HG02642 (cell line): ENCODE data around the gene XRCC4.
"Not testable (repeated sequence)": the region's sequence is repeated elsewhere in the genome, so short reads cannot be mapped to it uniquely, and the experiment has no call there.

Source experiments
- ATAC-seq: cut with Tn5 transposase; IDR thresholded peaks from one replicate; pipeline ENCODE4 v1.9.1; 2021; ENCODE audit warnings: mild to moderate bottlenecking; ENCODE audit not compliant: unreplicated experiment, poor library complexity

Gene XRCC4

GRCh38 chr5:83323557-83324180 lies 246.3 kb downstream of the XRCC4 start:
- no peak for ATAC-seq

DNA sequence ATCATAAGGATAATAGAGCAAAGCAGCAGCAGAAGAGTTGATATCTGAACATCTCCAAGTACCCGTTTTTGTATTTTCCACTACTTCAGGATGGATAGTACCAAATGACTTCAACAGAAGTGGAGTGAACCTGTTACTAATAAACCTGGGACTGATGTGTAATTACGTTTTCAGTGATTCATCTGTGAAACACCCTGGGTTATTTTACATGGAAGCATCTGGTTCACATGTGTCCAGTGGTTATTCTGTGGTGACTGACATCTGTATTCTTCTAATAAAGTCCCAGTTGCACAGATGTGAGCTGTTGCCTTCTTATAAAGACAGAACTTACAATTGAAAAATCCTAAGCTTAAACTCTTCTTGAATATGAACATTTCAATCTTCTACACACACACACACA lies 254.5 kb downstream of the XRCC4 start:
- ATAC-seq, result no peak

- no peak for ATAC-seq
Measured at GRCh38 chr5:83337453-83338035, 260.2 kb downstream of the XRCC4 start.

GRCh38 chr5:83340511-83340918 lies 263.2 kb downstream of the XRCC4 start:
- ATAC-seq, result peak; percentile 65

GRCh38 chr5:83341815-83342334 lies 264.5 kb downstream of the XRCC4 start:
- no peak for ATAC-seq

DNA sequence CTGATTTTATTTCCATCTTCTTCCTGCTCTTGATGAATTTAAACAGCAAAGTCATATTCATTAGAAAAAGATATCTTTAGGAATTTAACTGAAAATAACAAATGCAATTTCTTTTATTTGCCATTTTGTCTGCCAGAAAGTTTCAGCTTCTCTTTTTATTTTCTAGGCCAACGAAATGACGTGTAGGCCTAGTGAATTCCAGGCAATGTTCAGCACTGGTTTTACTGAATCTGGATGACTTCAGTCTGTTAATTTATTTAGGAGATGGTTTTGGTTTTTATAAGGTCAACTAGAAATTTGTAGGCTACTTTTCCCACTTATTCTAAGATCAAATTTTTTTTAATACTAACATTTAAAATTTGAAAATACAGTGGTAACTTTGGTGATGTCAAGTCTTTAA lies 265.1 kb downstream of the XRCC4 start:
- no peak for ATAC-seq

GRCh38 chr5:83343299-83343698 lies 266.0 kb downstream of the XRCC4 start:
- no peak for ATAC-seq

- ATAC-seq, result no peak
Measured at GRCh38 chr5:83345423-83345822, 268.1 kb downstream of the XRCC4 start.

- ATAC-seq, result no peak
Measured at GRCh38 chr5:83348281-83348780, 271.0 kb downstream of the XRCC4 start.

DNA sequence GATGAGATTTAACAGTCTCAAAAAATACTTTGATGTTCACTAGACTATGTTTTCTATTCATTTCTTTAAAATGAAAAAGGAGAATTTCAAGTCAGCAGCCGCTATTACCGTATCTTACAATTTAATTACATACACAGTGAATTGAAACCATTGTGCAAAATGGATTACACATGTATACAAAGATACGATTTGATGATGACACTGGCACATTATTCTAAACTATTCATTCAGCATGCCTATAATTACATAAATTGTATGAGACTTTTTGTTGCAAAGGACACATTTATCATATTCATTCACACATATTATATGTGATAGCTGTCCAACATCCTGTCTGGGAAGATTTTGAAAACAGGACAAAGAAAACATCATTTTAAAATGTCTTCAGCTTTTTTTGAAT lies 275.9 kb downstream of the XRCC4 start:
- ATAC-seq, result no peak

DNA sequence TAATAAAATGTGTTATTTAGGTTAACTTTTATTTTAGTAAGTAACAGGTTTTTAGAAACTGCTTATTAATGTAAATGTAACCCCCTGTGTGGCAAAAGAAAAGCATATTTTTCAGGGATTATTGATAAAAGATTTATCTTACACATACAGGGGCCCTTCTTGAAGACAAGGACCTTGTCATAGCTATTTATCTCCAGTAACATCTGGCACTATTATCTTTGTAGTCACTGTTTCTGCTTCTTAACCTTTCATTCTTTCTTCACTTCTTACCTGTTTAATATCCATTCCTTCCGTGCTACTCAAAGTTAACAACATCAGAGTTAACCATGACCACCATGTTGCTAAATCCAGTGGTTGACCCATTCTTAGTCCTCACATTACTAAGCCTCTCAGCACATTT lies 276.4 kb downstream of the XRCC4 start:
- no peak for ATAC-seq

GRCh38 chr5:83354958-83355357 lies 277.6 kb downstream of the XRCC4 start:
- ATAC-seq, result no peak

DNA sequence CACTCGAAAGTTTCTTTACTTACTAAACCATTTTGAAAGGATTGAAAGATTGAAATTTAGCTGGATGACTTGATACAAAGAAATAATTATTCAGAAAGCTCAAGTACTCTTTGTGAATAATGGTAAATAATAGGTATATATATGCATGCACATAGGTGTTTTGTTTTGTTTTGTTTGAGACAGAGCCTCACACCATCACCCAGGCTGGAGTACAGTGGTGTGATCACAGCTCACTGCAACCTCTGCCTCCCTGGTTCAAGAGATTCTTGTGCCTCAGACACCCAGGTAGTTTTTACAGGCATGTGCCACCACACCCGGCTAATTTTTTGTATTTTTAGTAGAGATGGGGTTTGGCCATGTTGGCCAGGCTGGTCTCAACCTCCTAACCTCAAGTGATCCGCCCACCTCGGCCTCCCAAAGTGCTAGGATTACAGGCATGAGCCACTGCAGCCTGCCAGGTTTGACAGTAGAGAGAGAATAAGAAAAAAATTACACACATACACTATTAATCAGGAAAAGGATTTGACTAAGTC lies 278.2 kb downstream of the XRCC4 start:
- ATAC-seq, result not testable (repeated sequence)

GRCh38 chr5:83357621-83358231 lies 280.4 kb downstream of the XRCC4 start:
- ATAC-seq, result no peak

- no peak for ATAC-seq
Measured at GRCh38 chr5:83360573-83360972, 283.2 kb downstream of the XRCC4 start.

DNA sequence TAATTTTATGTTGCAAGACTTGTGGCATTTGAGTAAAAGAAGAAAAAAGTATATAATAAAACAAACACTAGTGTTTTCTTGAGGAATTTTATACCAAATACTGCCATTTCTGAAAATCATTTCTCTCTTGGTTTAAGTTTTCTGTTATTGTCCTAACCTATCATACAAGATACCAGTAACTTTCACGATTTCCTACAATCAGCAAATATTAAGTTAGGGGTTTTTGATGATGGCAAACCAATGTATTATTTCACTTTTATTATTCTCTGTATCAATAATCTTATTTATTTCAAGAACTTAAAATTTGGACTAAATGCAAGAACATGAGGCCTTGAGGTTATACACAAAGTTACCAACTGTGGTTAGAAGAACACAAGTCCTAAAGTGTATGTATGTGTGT lies 285.2 kb downstream of the XRCC4 start:
- ATAC-seq, result no peak

- no peak for ATAC-seq
Measured at GRCh38 chr5:83363111-83363885, 286.0 kb downstream of the XRCC4 start.

GRCh38 chr5:83363886-83364275 lies 286.5 kb downstream of the XRCC4 start:
- no peak for ATAC-seq

GRCh38 chr5:83364312-83365299 lies 287.3 kb downstream of the XRCC4 start:
- ATAC-seq, result peak; percentile 68
